Central memory CD4-positive, alpha-beta T cell (primary cell): ENCODE results near the gene PPM1N.

Source experiments
- DNase-seq: peaks from one replicate; pipeline ENCODE4 v3.0.0; 2022
- total RNA-seq, 3 experiments: gene quantifications; one replicate each; lab custom pipeline; 2026; lab: John Stamatoyannopoulos, UW

Gene PPM1N
- total RNA-seq = 0.95 to 9.1 (median 4.1) reads per million in 3 experiments

- DNase-seq = peak; percentile 48
Measured at GRCh38 chr19:45498411-45499195, at the start of gene PPM1N. Gene PPM1N (plus strand): TSS chr19:45498443. CDS start chr19:45498473, 30 bp downstream.

GRCh38 chr19:45448887-45449299 lies 49.4 kb upstream of the PPM1N start:
- DNase-seq = no peak

GRCh38 chr19:45450012-45450333 lies 48.3 kb upstream of the PPM1N start:
- peak; percentile 50 for DNase-seq

GRCh38 chr19:45451131-45451849 lies 47.0 kb upstream of the PPM1N start:
- peak; percentile 72 for DNase-seq

- DNase-seq = no peak
Measured at GRCh38 chr19:45451850-45452387, 46.3 kb upstream of the PPM1N start.

- peak; percentile 66 for DNase-seq
Measured at GRCh38 chr19:45455707-45456499, 42.3 kb upstream of the PPM1N start.

GRCh38 chr19:45456500-45456815 lies 41.8 kb upstream of the PPM1N start:
- no peak for DNase-seq

- DNase-seq = no peak
Measured at GRCh38 chr19:45457776-45458175, 40.5 kb upstream of the PPM1N start.

- DNase-seq = no peak
Measured at GRCh38 chr19:45460807-45461347, 37.4 kb upstream of the PPM1N start.

- no peak for DNase-seq
Measured at GRCh38 chr19:45462174-45462573, 36.1 kb upstream of the PPM1N start.

- no peak for DNase-seq
Measured at GRCh38 chr19:45463241-45463640, 35.0 kb upstream of the PPM1N start.

- no peak for DNase-seq
Measured at GRCh38 chr19:45464274-45464673, 34.0 kb upstream of the PPM1N start.

GRCh38 chr19:45464852-45465441 lies 33.3 kb upstream of the PPM1N start:
- DNase-seq = no peak

GRCh38 chr19:45467115-45467455 lies 31.2 kb upstream of the PPM1N start:
- DNase-seq = no peak

- DNase-seq = peak; percentile 97
Measured at GRCh38 chr19:45467456-45468158, 30.6 kb upstream of the PPM1N start, which contains the start of gene FOSB. Gene FOSB (plus strand): TSS chr19:45467996. CDS start chr19:45468587, 591 bp downstream.

GRCh38 chr19:45468159-45468651 lies 30.0 kb upstream of the PPM1N start:
- no peak for DNase-seq

GRCh38 chr19:45468803-45469131 lies 29.5 kb upstream of the PPM1N start:
- DNase-seq = no peak

- peak; percentile 95 for DNase-seq
Measured at GRCh38 chr19:45469132-45469944, 28.9 kb upstream of the PPM1N start.

GRCh38 chr19:45469945-45470761 lies 28.1 kb upstream of the PPM1N start:
- no peak for DNase-seq

GRCh38 chr19:45470762-45471081 lies 27.5 kb upstream of the PPM1N start:
- peak; percentile 53 for DNase-seq
